IMR-90 (cell line): Measurements from ENCODE around the gene NOS1AP. TPM values are rescaled to one million over a fixed set of nuclear protein-coding genes. Genes with fewer than 3 reads are reported as not detected.

Experiments used
- ATAC-seq: fragments of 200-7000 bp; cut with Tn5 transposase; 2 replicates; pipeline ENCODE4 v1.9.1; 2020; ENCODE audit warnings: low read depth, mild to moderate bottlenecking, moderate library complexity
- BruUV-seq: library from RNA; stranded (reverse); fragments of 400-500 nt; replicated peaks from 2 replicates; lab custom pipeline; 2021; lab: Mats Ljungman, UMichigan
- CTCF ChIA-PET: fragments of 300-600 bp; formaldehyde crosslinking; extraction: SDS; loops from one replicate; lab custom pipeline; 2021; ENCODE audit warnings: antibody characterized with exemption; lab: Yijun Ruan, JAX
- POLR2A ChIA-PET: fragments of 300-600 bp; sonication (Branson Sonifier 250); formaldehyde crosslinking; loops from one replicate; lab custom pipeline; 2022; ENCODE audit warnings: antibody characterized with exemption; ENCODE audit not compliant: unreplicated experiment; lab: Charles Lee
- DNase-seq: peaks from one replicate; pipeline ENCODE4 v3.0.0; 2013
- H2AFZ ChIP-seq: replicated peaks from 2 replicates; pipeline ENCODE3; 2013; ENCODE audit warnings: low read length, mild to moderate bottlenecking; ENCODE audit not compliant: poor library complexity
- H2AK5ac ChIP-seq: 2 replicates; pipeline ENCODE4 v1.6.1; 2013; ENCODE audit warnings: low read depth, low read length, inconsistent platforms
- H2AK9ac ChIP-seq: replicated peaks from 2 replicates; pipeline ENCODE3; 2013; ENCODE audit warnings: mild to moderate bottlenecking, low read depth, low read length, moderate library complexity; ENCODE audit not compliant: poor library complexity
- H2BK120ac ChIP-seq: 2 replicates; pipeline ENCODE4 v1.6.1; 2013; ENCODE audit warnings: low read depth, low read length, inconsistent platforms
- H2BK15ac ChIP-seq: 3 replicates; pipeline ENCODE4 v1.6.1; 2013; ENCODE audit warnings: low read depth, low read length, inconsistent platforms
- H2BK20ac ChIP-seq: 2 replicates; pipeline ENCODE4 v1.6.1; 2013; ENCODE audit warnings: low read depth, mild to moderate bottlenecking, inconsistent platforms, low read length, moderate library complexity
- H2BK5ac ChIP-seq: 2 replicates; pipeline ENCODE4 v1.6.1; 2013; ENCODE audit warnings: mild to moderate bottlenecking, low read depth, low read length, inconsistent platforms; ENCODE audit not compliant: poor library complexity, severe bottlenecking
- H3K14ac ChIP-seq: replicated peaks from 2 replicates; pipeline ENCODE4 v1.6.1; 2013; ENCODE audit warnings: low read depth, low read length, inconsistent platforms
- H3K18ac ChIP-seq: 2 replicates; pipeline ENCODE4 v1.6.1; 2013; ENCODE audit warnings: low read depth, low read length, control low read depth
- H3K23ac ChIP-seq: 2 replicates; pipeline ENCODE4 v1.6.1; 2013; ENCODE audit warnings: low read depth, low read length, inconsistent platforms
- H3K27ac ChIP-seq: 2 replicates; pipeline ENCODE4 v1.5.1; 2013; ENCODE audit warnings: mild to moderate bottlenecking, control low read depth, low read length; ENCODE audit not compliant: insufficient read depth
- H3K27me3 ChIP-seq: 2 replicates; pipeline ENCODE4 v1.6.1; 2013; ENCODE audit warnings: low read length; ENCODE audit not compliant: control insufficient read depth, insufficient read depth
- H3K36me3 ChIP-seq: 2 replicates; pipeline ENCODE4 v1.6.1; 2013; ENCODE audit warnings: low read length, mixed read lengths; ENCODE audit not compliant: control insufficient read depth, insufficient read depth
- H3K4ac ChIP-seq: 2 replicates; pipeline ENCODE4 v1.6.1; 2013; ENCODE audit warnings: low read depth, low read length, inconsistent platforms
- H3K4me1 ChIP-seq: 2 replicates; pipeline ENCODE4 v1.6.1; 2013; ENCODE audit warnings: low read length, mixed read lengths; ENCODE audit not compliant: control insufficient read depth, insufficient read depth
- H3K4me2 ChIP-seq: 2 replicates; pipeline ENCODE4 v1.6.1; 2013; ENCODE audit warnings: low read depth, mild to moderate bottlenecking, control low read depth, low read length, moderate library complexity
- H3K4me3 ChIP-seq: 2 replicates; pipeline ENCODE4 v1.5.1; 2013; ENCODE audit warnings: low read depth, mild to moderate bottlenecking, control low read depth, low read length, moderate library complexity; ENCODE audit not compliant: insufficient read depth
- H3K56ac ChIP-seq: 2 replicates; pipeline ENCODE4 v1.6.1; 2013; ENCODE audit warnings: low read length, inconsistent platforms; ENCODE audit not compliant: insufficient read depth; ENCODE audit errors: extremely low read depth
- H3K79me1 ChIP-seq, 2 experiments: 2 replicates each; pipeline ENCODE4 v1.6.1; 2013; ENCODE audit warnings: low read length in 2 of 2, inconsistent platforms in 1 of 2, low read depth in 1 of 2
- H3K9ac ChIP-seq: 2 replicates; pipeline ENCODE4 v1.6.1; 2013; ENCODE audit warnings: low read depth, low read length, control low read depth
- H3K9me1 ChIP-seq: 2 replicates; pipeline ENCODE4 v1.6.1; 2013; ENCODE audit warnings: low read length, inconsistent platforms; ENCODE audit not compliant: insufficient read depth
- H3K9me3 ChIP-seq: 2 replicates; pipeline ENCODE4 v1.6.1; 2013; ENCODE audit warnings: low read length; ENCODE audit not compliant: control insufficient read depth, insufficient read depth
- H4K20me1 ChIP-seq: 2 replicates; pipeline ENCODE4 v1.6.1; 2013; ENCODE audit warnings: low read length, inconsistent platforms; ENCODE audit not compliant: insufficient read depth
- H4K5ac ChIP-seq: 2 replicates; pipeline ENCODE4 v1.6.1; 2013; ENCODE audit warnings: mild to moderate bottlenecking, low read depth, low read length, control low read depth
- H4K8ac ChIP-seq, 2 experiments: 2 replicates each; pipeline ENCODE4 v1.6.1; 2013; ENCODE audit warnings: low read depth in 2 of 2, low read length in 2 of 2, control low read depth in 1 of 2, inconsistent platforms in 1 of 2
- H4K91ac ChIP-seq: 2 replicates; pipeline ENCODE4 v1.6.1; 2013; ENCODE audit warnings: low read depth, low read length, inconsistent platforms; ENCODE audit not compliant: insufficient read depth
- MAZ ChIP-seq: IDR thresholded peaks from 2 replicates; pipeline ENCODE4 v1.6.1; 2012; ENCODE audit warnings: low read depth, mild to moderate bottlenecking, low read length, improper control_type of control experiment, moderate library complexity, borderline replicate concordance
- NFE2L2 ChIP-seq: fragments of 150-350 bp; IDR thresholded peaks from 2 replicates; pipeline ENCODE4 v1.6.1; 2016; ENCODE audit warnings: low read depth, mild to moderate bottlenecking, low read length
- RFX5 ChIP-seq: IDR thresholded peaks from 2 replicates; pipeline ENCODE4 v1.8.0; 2012; ENCODE audit warnings: low read depth, mild to moderate bottlenecking, low read length, moderate library complexity
- whole genome bisulfite sequencing, 2 experiments: methylation state at CpG; one replicate each; pipeline versions ENCODE4 v1.1.5 to v1.1.7; 2013; ENCODE audit warnings: missing lambda C conversion rate in 2 of 2; ENCODE audit not compliant: insufficient read length in 1 of 2; ENCODE audit errors: extremely low coverage in 2 of 2; 5-methylcytosine and 5-hydroxymethylcytosine counted together
- dilution Hi-C: fragments of 300-500 bp; cut with HindIII; formaldehyde crosslinking; loops from one replicate; pipeline ENCODE4 v1.14.3; 2018; ENCODE audit warnings: low sequenced_read_pairs; ENCODE audit not compliant: unreplicated experiment
- in situ Hi-C: fragments of 300-500 bp; cut with MboI; formaldehyde crosslinking; loops from 3 replicates; pipeline ENCODE4 v1.14.3; 2019; ENCODE audit warnings: low sequenced_read_pairs, inconsistent platforms, mixed read lengths
- intact Hi-C: fragments of 100-400 bp; cut with micrococcal nuclease; formaldehyde crosslinking; loops from 2 replicates; pipeline ENCODE4 v1.10.0; 2022
- polyA plus RNA-seq, 3 experiments: library from polyadenylated mRNA; depleted of rRNA; stranded (reverse); fragments of >200 nt; gene quantifications; 2 replicates each; pipeline ENCODE4 v1.2.3, GENCODE V29; 2012; ENCODE audit warnings: low replicate concordance in 1 of 3
- total RNA-seq: library from RNA; depleted of rRNA; stranded (reverse); fragments of >200 nt; gene quantifications from 2 replicates; pipeline ENCODE4 v1.2.3, GENCODE V29; 2012

NOS1AP gene
- total and polyA plus RNA-seq, 2 of the 4 experiments (the other 2 are of a cell fraction), result 0.18 to 0.19 TPM

DNA sequence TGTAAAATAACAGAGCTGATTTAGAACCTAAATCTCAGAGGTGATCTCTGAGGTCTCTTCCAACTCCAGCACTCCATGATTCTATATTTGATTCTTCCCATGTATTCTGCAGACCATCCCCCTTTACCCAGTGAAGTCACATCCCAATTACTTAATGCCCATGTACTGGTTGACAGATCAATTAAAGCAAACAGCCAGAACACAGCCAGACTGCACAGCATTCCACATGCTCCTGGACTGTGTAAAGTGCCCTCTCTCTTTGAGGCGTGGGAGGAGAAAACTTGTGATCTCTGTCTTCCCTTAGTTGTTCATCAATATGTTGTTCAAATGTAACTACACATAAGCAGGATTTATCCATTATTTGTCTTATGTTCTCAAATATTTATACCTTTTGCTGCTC lies 18.1 kb downstream of the NOS1AP start:
- BruUV-seq, result no TSS peak
- Histone ChIP-seq H2AK5ac (no peak overlapping the region), H2BK15ac (no peak overlapping the region), H4K91ac (no peak overlapping the region), H2BK120ac (no peak overlapping the region), H3K79me1 (no peaks in the 10 kb centered on the region), H3K23ac (no peak overlapping the region), H3K9me1 (no peaks in the 10 kb centered on the region), H2BK20ac (no peak overlapping the region), H3K56ac (no peak overlapping the region), H4K8ac (no peak overlapping the region), H3K4me2 (no peak overlapping the region), H3K36me3 (no peaks in the 10 kb centered on the region), H3K4me3 (no peak overlapping the region), H4K20me1 (no peaks in the 10 kb centered on the region), H3K9me3 (no peaks in the 10 kb centered on the region), H4K5ac (no peak overlapping the region), H3K27ac (no peak overlapping the region), H3K4me1 (no peaks in the 10 kb centered on the region; the same call in 1 of the 2 replicates), H3K18ac (no peak overlapping the region), H3K27me3 (peaks cover 7% of the 10 kb centered on the region), H3K9ac (no peak overlapping the region), H2BK5ac (no peak overlapping the region), H3K14ac (no peak overlapping the region), H3K4ac (no peak overlapping the region), H2AK9ac (no peak overlapping the region), H2AFZ (no peak overlapping the region)
- intact Hi-C loops, result no loop called here
- DNase-seq (no peak), ATAC-seq (no peak)
- WGBS, 2 experiments, result no CpG with 5 or more reads among the region's 1 CpG
- ChIA-PET POLR2A (interaction anchor here (0.7 kb wide), 1 partner anchor 190 kb away, joined by 4 read pairs; no protein-coding TSS in a partner anchor), CTCF (interaction anchor here (0.9 kb wide), 1 partner anchor 31 kb away, joined by 3 read pairs; no protein-coding TSS in a partner anchor)
- in situ Hi-C loops, result no loop called here
- TF ChIP-seq NFE2L2, result no peak
- no peak for TF ChIP-seq MAZ
- no peak for TF ChIP-seq RFX5
- dilution Hi-C loops, result no loop called here
